ENCODE results near the gene FBN3. TPM values are rescaled to one million over a fixed set of nuclear protein-coding genes. Genes with fewer than 3 reads are reported as not detected.

Gene FBN3
- total and polyA plus RNA-seq, 3 donors from 2014 or later = 0.62 to 17.8 (median 2.3) TPM

DNA sequence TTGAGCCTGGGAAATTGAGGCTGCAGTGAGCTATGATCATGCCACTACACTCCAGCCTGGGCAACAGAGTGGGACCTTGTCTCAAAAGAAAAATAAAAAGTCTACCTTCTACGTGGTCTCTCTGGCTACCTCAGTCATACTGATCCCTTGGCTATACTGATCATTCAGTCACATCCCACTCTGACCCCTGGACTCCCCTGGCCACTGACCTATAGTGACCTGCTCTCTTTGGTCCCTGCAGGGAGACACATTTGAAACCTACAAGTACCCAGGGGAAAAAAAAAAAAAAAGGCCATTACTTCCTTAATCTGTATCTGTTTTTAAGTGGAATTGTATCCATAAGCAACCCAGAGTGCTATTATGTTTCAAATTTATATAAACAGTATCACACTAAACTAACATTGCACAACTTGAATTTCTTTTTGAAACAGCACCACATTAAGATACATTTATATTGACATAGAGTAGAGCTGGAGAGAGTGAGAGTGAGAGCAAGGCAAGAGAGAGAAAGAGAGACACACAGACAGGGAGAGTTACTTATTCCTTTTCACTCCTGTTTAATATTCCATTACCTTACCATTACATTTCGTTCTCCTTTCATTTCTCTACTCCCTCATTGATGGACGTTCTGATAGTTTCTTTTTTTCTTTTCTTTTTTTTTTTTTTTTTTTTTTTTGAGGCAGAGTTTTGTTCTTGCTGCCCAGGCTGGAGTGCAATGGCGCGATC, 36.1 kb upstream of the FBN3 start:
- Histone ChIP-seq H3K4me3 (no peak overlapping the region), H3K27ac (no peak overlapping the region), H3K4me1 (no peaks in the 10 kb centered on the region), H3K36me3 (ENCODE audit: low read depth, missing control alignments) (no peaks in the 10 kb centered on the region), H3K9me3 (no peaks in the 10 kb centered on the region), H3K27me3 (no peaks in the 10 kb centered on the region)
- no peak for TF ChIP-seq CTCF (IDR thresholded peaks at IDR 0.05)
- no peak for TF ChIP-seq POLR2A (IDR thresholded peaks at IDR 0.05)
- intact Hi-C loops (cut with DNase I; ENCODE audit: low total_unique reads) = no loop called here
- no peak for DNase-seq
- 73 to 88% methylated on average over 5 of the region's 5 CpGs for WGBS, 2 donors

GRCh38 chr19:8184274-8184673, 34.9 kb upstream of the FBN3 start:
- TF ChIP-seq POLR2A (IDR thresholded peaks at IDR 0.05) (no peak), CTCF (IDR thresholded peaks at IDR 0.05) (no peak)
- WGBS, 2 donors = 87 to 89% methylated on average over 9 of the region's 9 CpGs
- no peaks in the 10 kb centered on the region for H3K36me3 ChIP-seq (ENCODE audit: low read depth, missing control alignments)
- intact Hi-C loops (cut with DNase I; ENCODE audit: low total_unique reads) = no loop called here
- H3K27me3 ChIP-seq = no peaks in the 10 kb centered on the region
- H3K4me1 ChIP-seq = no peaks in the 10 kb centered on the region
- no peak overlapping the region for H3K4me3 ChIP-seq
- no peak overlapping the region for H3K27ac ChIP-seq
- no peaks in the 10 kb centered on the region for H3K9me3 ChIP-seq
- no peak for DNase-seq

DNA sequence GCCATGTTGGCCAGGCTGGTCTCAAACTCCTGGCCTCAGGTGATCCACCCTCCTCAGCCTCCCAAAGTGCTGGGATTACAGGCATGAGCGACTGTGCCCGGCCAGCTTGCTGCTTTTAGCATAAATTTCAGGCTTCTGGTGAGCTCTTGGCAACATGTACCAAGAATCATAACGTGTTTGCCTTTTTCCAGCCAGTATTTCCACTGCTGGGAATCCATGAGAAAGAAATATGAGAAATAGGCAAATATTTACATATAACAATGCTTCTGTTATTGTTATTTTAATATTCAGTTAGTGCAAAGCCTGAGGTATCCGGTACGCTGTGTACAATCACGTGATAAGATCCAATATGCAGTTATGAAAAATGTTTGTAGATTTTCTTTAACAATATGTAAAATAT, 30.6 kb upstream of the FBN3 start:
- 76% methylated on average over 6 of the region's 6 CpGs for WGBS, 2 donors
- no peaks in the 10 kb centered on the region for H3K4me1 ChIP-seq
- H3K27me3 ChIP-seq = no peaks in the 10 kb centered on the region
- no peaks in the 10 kb centered on the region for H3K9me3 ChIP-seq
- no peak for DNase-seq
- H3K27ac ChIP-seq = no peak overlapping the region
- H3K4me3 ChIP-seq = no peak overlapping the region
- no peak for TF ChIP-seq CTCF (IDR thresholded peaks at IDR 0.05)
- TF ChIP-seq POLR2A (IDR thresholded peaks at IDR 0.05) = no peak
- intact Hi-C loops (cut with DNase I; ENCODE audit: low total_unique reads) = no loop called here
- H3K36me3 ChIP-seq (ENCODE audit: low read depth, missing control alignments) = no peaks in the 10 kb centered on the region

DNA sequence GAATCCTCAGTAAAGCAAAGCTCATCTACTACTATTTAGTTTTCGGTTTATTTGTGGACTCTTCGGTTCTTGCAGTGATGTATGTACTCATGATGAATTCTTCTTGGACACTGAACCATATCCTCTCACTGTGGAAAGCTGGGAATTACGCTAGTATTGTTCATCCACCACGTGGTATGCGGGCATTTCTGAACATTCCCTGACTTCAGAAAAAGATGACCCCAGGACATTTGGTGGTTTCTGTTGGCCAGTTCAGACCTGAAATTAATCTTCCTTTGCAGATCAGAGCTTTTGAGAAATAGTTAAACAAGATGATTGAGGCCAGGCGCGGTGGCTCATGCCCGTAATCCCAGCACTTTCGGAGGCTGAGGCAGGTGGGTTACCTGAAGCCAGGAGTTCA, 25.3 kb upstream of the FBN3 start:
- DNase-seq = no peak
- 85 to 91% methylated on average over 9 of the region's 9 CpGs for WGBS, 2 donors
- TF ChIP-seq CTCF (IDR thresholded peaks at IDR 0.05) (no peak), POLR2A (IDR thresholded peaks at IDR 0.05) (no peak)
- Histone ChIP-seq H3K27me3 (no peaks in the 10 kb centered on the region), H3K9me3 (no peaks in the 10 kb centered on the region), H3K4me3 (no peak overlapping the region), H3K36me3 (ENCODE audit: low read depth, missing control alignments) (no peaks in the 10 kb centered on the region), H3K4me1 (no peaks in the 10 kb centered on the region), H3K27ac (no peak overlapping the region)
- intact Hi-C loops (cut with DNase I; ENCODE audit: low total_unique reads) = no loop called here

DNA sequence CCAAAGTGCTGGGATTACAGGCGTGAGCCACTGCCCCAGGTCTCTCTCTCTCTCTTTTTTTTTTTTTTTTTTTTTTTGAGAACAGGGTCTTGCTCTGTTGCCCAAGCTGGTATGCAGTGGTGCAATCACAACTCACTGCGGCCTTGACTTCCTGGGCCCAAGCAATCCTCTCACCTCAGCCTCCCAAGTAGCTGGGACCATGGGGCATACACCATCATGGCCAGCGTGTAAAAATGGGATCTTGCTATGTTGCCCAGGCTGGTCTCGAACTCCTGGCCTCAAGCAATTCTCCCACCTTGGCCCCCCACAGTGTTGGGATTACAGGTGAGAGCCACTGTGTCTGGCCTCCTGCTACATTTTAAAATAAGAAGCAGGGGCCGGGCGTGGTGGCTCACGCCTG, 19.1 kb upstream of the FBN3 start:
- intact Hi-C loops (cut with DNase I; ENCODE audit: low total_unique reads) = no loop called here
- Histone ChIP-seq H3K36me3 (ENCODE audit: low read depth, missing control alignments) (no peaks in the 10 kb centered on the region), H3K27me3 (no peaks in the 10 kb centered on the region), H3K4me3 (no peak overlapping the region), H3K9me3 (no peaks in the 10 kb centered on the region), H3K27ac (no peak overlapping the region), H3K4me1 (no peaks in the 10 kb centered on the region)
- 89 to 97% methylated on average over 6 to 7 of the region's 7 CpGs for WGBS, 2 donors
- no peak for TF ChIP-seq CTCF (IDR thresholded peaks at IDR 0.05)
- TF ChIP-seq POLR2A (IDR thresholded peaks at IDR 0.05) = no peak
- DNase-seq = no peak

Data from testis (tissue), 3 donors.